ENCODE data around the gene TLE3. TPM values are rescaled to one million over a fixed set of nuclear protein-coding genes. Genes with fewer than 3 reads are reported as not detected.

Gene TLE3
- total and polyA plus RNA-seq, 11 donors = 4.8 to 49.6 (median 16.4) TPM

DNA sequence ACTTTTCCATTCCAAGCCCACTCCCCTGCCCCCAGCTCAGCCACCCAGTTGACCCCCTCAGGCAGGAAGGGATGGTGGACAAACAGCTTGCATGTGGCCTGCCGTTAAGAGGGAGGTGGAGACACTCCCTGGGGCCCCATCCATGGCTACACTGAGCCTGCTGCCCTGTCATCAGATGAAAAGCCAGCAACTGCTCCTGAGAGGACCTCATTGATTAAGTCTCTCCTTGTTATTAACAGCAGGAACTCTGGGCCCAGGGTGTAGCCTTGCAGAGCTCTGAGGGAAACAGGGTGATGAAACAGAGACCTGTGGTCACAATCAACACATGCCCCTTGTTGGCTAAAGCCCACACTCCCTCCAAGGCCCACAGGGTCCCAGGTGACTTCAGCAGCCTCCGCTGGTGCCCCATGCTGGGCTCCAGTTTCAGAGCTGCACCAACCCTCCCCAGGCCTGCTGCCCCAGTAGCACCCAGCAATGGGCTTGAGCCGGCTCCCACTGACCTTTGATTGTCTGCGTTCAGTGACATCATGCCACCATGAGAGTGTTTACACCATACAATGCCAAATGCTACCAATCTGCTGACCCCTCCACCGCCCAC is 22.3 kb upstream of the TLE3 start:
- intact Hi-C loops (cut with DNase I) = loop anchor here in 3 of 10 donors (10.0 kb wide), 3 partner anchors 145 to 345 kb away; no protein-coding TSS in a partner anchor
- Histone ChIP-seq H3K36me3 (no peaks in the 10 kb centered on the region), H3K9me3 (no peaks in the 10 kb centered on the region), H3K4me1 (peaks cover 0 to 18% (median 2%) of the 10 kb centered on the region in 12 donors), H3K27ac (no peak overlapping the region), H3K4me3 (no peak overlapping the region), H3K27me3 (no peaks in the 10 kb centered on the region)
- no peak for DNase-seq
- TF ChIP-seq, protein P1, sequence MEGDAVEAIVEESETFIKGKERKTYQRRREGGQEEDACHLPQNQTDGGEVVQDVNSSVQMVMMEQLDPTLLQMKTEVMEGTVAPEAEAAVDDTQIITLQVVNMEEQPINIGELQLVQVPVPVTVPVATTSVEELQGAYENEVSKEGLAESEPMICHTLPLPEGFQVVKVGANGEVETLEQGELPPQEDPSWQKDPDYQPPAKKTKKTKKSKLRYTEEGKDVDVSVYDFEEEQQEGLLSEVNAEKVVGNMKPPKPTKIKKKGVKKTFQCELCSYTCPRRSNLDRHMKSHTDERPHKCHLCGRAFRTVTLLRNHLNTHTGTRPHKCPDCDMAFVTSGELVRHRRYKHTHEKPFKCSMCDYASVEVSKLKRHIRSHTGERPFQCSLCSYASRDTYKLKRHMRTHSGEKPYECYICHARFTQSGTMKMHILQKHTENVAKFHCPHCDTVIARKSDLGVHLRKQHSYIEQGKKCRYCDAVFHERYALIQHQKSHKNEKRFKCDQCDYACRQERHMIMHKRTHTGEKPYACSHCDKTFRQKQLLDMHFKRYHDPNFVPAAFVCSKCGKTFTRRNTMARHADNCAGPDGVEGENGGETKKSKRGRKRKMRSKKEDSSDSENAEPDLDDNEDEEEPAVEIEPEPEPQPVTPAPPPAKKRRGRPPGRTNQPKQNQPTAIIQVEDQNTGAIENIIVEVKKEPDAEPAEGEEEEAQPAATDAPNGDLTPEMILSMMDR (IDR thresholded peaks at IDR 0.05) = no peak
- TF ChIP-seq POLR2A (IDR thresholded peaks at IDR 0.05) = no peak
- no peak for ATAC-seq
- 71 to 93% (median 90%) methylated on average over 4 to 5 of the region's 5 CpGs for WGBS, 4 donors

DNA sequence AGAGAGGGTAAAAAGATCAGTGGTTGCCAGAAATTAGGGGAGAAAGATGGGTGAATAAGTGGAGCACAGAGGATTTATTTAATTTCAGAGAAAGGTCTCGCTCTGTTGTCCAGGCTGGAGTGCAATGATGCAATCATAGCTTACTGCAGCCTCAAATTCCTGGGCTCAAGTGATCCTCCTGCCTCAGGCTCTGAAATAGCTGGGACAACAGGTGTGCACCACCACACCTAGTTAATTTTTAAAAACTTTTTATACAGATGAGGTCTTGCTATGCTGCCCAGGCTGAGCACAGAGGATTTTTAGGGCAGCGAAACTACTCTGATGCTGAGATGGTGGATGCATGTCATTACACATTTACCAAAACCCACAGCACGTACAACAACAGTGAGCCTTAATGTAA is 20.9 kb upstream of the TLE3 start:
- H3K36me3 ChIP-seq = no peaks in the 10 kb centered on the region
- ATAC-seq = no peak
- peaks cover 0 to 18% (median 2%) of the 10 kb centered on the region in 12 donors for H3K4me1 ChIP-seq
- DNase-seq = no peak
- intact Hi-C loops (cut with DNase I) = loop anchor here in 1 of 10 donors (10.0 kb wide), 1 partner anchor 346 kb away; no protein-coding TSS in a partner anchor
- H3K4me3 ChIP-seq = no peak overlapping the region
- no peak for TF ChIP-seq POLR2A (IDR thresholded peaks at IDR 0.05)
- TF ChIP-seq, protein P1 (IDR thresholded peaks at IDR 0.05) = no peak
- H3K27ac ChIP-seq = no peak overlapping the region
- no peaks in the 10 kb centered on the region for H3K27me3 ChIP-seq
- 96 to 100% (median 98%) methylated on average over 3 of the region's 3 CpGs for WGBS, 4 donors
- H3K9me3 ChIP-seq = no peaks in the 10 kb centered on the region

DNA sequence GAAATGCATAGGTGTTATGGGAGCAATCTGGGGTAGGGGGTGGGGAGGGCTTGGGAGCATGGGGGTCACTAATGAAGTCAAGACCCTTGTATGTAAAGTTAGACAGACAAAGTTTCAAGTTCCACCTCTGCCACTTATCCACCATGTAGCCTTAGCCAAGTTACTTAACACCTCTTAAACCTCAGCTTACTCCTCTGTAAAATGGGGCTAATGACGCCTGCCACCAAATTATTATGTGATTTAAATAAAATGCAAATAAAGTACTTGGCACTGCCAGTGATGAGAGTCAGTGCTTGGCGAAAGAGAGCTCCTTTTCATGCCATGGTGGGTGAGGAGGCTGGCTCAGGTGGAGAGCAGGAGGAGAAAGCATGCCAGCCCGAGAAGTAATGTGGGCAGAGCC is 18.6 kb upstream of the TLE3 start:
- no peak for ATAC-seq
- intact Hi-C loops (cut with DNase I) = loop anchor here in 1 of 10 donors (10.0 kb wide), 1 partner anchor 348 kb away; no protein-coding TSS in a partner anchor
- no peaks in the 10 kb centered on the region for H3K36me3 ChIP-seq
- no peak for TF ChIP-seq POLR2A (IDR thresholded peaks at IDR 0.05)
- TF ChIP-seq, protein P1 (IDR thresholded peaks at IDR 0.05) = no peak
- H3K27me3 ChIP-seq = no peaks in the 10 kb centered on the region
- WGBS, 4 donors = 73 to 100% (median 91%) methylated on average over 3 of the region's 3 CpGs
- H3K27ac ChIP-seq = no peak overlapping the region
- peaks cover 0 to 33% (median 9%) of the 10 kb centered on the region in 12 donors for H3K4me1 ChIP-seq
- no peak overlapping the region for H3K4me3 ChIP-seq
- DNase-seq = no peak
- H3K9me3 ChIP-seq = no peaks in the 10 kb centered on the region

DNA sequence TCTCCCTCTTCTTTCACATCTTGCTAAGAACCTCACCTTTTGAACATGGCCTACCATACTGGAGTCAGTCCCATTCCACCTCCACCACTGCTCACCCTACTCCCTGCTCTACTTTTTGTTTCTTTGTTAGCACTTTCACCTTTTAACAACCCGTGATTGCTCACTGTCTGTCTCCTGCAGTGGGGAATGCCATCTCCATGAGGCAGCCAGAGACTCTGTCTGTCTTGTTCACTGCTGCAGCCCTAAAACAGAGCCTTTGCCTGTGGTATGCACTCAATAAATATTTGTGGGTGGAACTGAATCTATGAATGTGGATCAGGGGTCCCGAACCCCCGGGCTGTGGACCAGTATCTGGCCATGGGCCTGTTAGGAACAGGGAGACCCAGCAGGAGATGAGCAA is 16.5 kb upstream of the TLE3 start:
- DNase-seq (no peak), ATAC-seq (no peak)
- WGBS, 4 donors = 89 to 95% (median 94%) methylated on average over 3 of the region's 3 CpGs
- H3K27ac ChIP-seq = no peak overlapping the region
- no peak for TF ChIP-seq POLR2A (IDR thresholded peaks at IDR 0.05)
- TF ChIP-seq, protein P1 (IDR thresholded peaks at IDR 0.05) = no peak
- H3K4me1 ChIP-seq = peaks cover 0 to 39% (median 13%) of the 10 kb centered on the region in 12 donors
- no peak overlapping the region for H3K4me3 ChIP-seq
- H3K36me3 ChIP-seq = no peaks in the 10 kb centered on the region
- no peaks in the 10 kb centered on the region for H3K27me3 ChIP-seq
- H3K9me3 ChIP-seq = no peaks in the 10 kb centered on the region
- intact Hi-C loops (cut with DNase I) = loop anchor here in 3 of 10 donors (5.0 to 10.0 kb wide), 3 partner anchors 58 to 351 kb away; no protein-coding TSS in a partner anchor
